HCT116 (cell line): ENCODE measurements around the gene ISYNA1. TPM values are rescaled to one million over a fixed set of nuclear protein-coding genes. Genes with fewer than 3 reads are reported as not detected.

Experiments
- ATAC-seq: fragments of 200-7000 bp; cut with Tn5 transposase; 2 replicates; pipeline ENCODE4 v1.9.1; 2020; ENCODE audit warnings: mild to moderate bottlenecking, moderate library complexity
- BruUV-seq: library from RNA; stranded (reverse); fragments of 400-500 nt; replicated peaks from 2 replicates; lab custom pipeline; 2021; lab: Mats Ljungman, UMichigan
- CTCF ChIA-PET: fragments of 300-600 bp; sonication (Branson Sonifier 250); formaldehyde crosslinking; loops from one replicate; lab custom pipeline; 2021; ENCODE audit warnings: antibody characterized with exemption; lab: Charles Lee
- POLR2A ChIA-PET: fragments of 300-600, 350-600 bp; sonication (Branson Sonifier 250); formaldehyde crosslinking; loops from one replicate; lab custom pipeline; 2021; ENCODE audit warnings: antibody characterized with exemption; lab: Charles Lee
- RAD21 ChIA-PET, 2 experiments: fragments of 300-600 bp; sonication (Branson Sonifier 250); formaldehyde crosslinking; loops; one replicate each; lab custom pipeline; 2023; ENCODE audit warnings: low total read pairs in 2 of 2; ENCODE audit not compliant: uncharacterized antibody in 2 of 2, unreplicated experiment in 2 of 2, low non-redundant PET in 1 of 2; lab: Charles Lee
- DNase-seq: peaks from one replicate; pipeline ENCODE4 v3.0.0-alpha.2; 2010; ENCODE audit warnings: low read depth, low spot score
- H2AFZ ChIP-seq: fragments of 200-600 bp; shearing (Covaris generic), sonication (generic); 2 replicates; pipeline ENCODE4 v1.6.1; 2017; ENCODE audit warnings: low read depth, mixed run types, mixed read lengths, antibody characterized with exemption, low read length; ENCODE audit not compliant: poor library complexity, severe bottlenecking
- H3K27ac ChIP-seq: 2 replicates; pipeline ENCODE4 v1.5.1; 2012; ENCODE audit warnings: low read depth, low read length
- H3K27me3 ChIP-seq: fragments of 200-600 bp; sonication (generic); 2 replicates; pipeline ENCODE4 v1.6.1; 2016; ENCODE audit warnings: mixed run types, low read length, mixed read lengths; ENCODE audit not compliant: insufficient read depth
- H3K36me3 ChIP-seq, 2 experiments: fragments of 200-500 bp in 1 of 2; fragments of 200-600 bp in 1 of 2; sonication (Bioruptor generic) in 1 of 2; sonication (generic) in 1 of 2; 2 replicates each; pipeline versions ENCODE4 v1.5.1 to v1.6.1; 2014 to 2016; ENCODE audit warnings: low read length in 2 of 2, inconsistent platforms in 1 of 2, mixed read lengths in 1 of 2, mixed run types in 1 of 2; ENCODE audit not compliant: insufficient read depth in 2 of 2, control insufficient read depth in 1 of 2
- H3K4me1 ChIP-seq, 2 experiments: fragments of 200-600 bp in 1 of 2; sonication (generic) in 1 of 2; 2 replicates each; pipeline versions ENCODE4 v1.5.1 to v1.6.1; 2012 to 2017; ENCODE audit warnings: low read length in 2 of 2, inconsistent platforms in 1 of 2, mild to moderate bottlenecking in 1 of 2, mixed read lengths in 1 of 2, mixed run types in 1 of 2, moderate library complexity in 1 of 2; ENCODE audit not compliant: insufficient read depth in 2 of 2, control insufficient read depth in 1 of 2
- H3K4me2 ChIP-seq: fragments of 200-600 bp; sonication (generic); 2 replicates; pipeline ENCODE4 v1.6.1; 2017; ENCODE audit warnings: mixed run types, low read length, mixed read lengths
- H3K4me3 ChIP-seq, 2 experiments: fragments of 200-600 bp in 1 of 2; sonication (generic) in 1 of 2; replicated peaks in 1 of 2; 2 replicates each; pipeline ENCODE4 v1.5.1; 2011 to 2016; ENCODE audit warnings: low read length in 2 of 2, control low read depth in 1 of 2, low read depth in 1 of 2, mild to moderate bottlenecking in 1 of 2, mixed read lengths in 1 of 2, mixed run types in 1 of 2
- H3K79me2 ChIP-seq: fragments of 200-600 bp; sonication (generic); 2 replicates; pipeline ENCODE4 v1.6.1; 2017; ENCODE audit warnings: mild to moderate bottlenecking, mixed run types, low read length, moderate library complexity, mixed read lengths; ENCODE audit not compliant: insufficient read depth
- H3K9ac ChIP-seq: fragments of 200-600 bp; sonication (generic); 2 replicates; pipeline ENCODE4 v1.6.1; 2016; ENCODE audit warnings: low read length, mixed read lengths
- H3K9me2 ChIP-seq: fragments of 200-600 bp; sonication (generic), shearing (Covaris generic); 2 replicates; pipeline ENCODE4 v1.6.1; 2017; ENCODE audit warnings: mixed run types, mild to moderate bottlenecking, moderate library complexity; ENCODE audit not compliant: insufficient read depth
- H3K9me3 ChIP-seq, 2 experiments: fragments of 200-500 bp in 1 of 2; fragments of 200-600 bp in 1 of 2; sonication (Bioruptor generic) in 1 of 2; sonication (generic) in 1 of 2; 2 replicates each; pipeline ENCODE4 v1.6.1; 2014 to 2017; ENCODE audit warnings: low read length in 2 of 2, mixed read lengths in 2 of 2, inconsistent platforms in 1 of 2, low read depth in 1 of 2, mild to moderate bottlenecking in 1 of 2, mixed run types in 1 of 2, moderate library complexity in 1 of 2; ENCODE audit not compliant: control insufficient read depth in 1 of 2, insufficient read depth in 1 of 2
- H4K20me1 ChIP-seq: fragments of 200-600 bp; sonication (generic), shearing (Covaris generic); 2 replicates; pipeline ENCODE4 v1.6.1; 2017; ENCODE audit warnings: mixed run types, mild to moderate bottlenecking, moderate library complexity; ENCODE audit not compliant: insufficient read depth
- ATF3 ChIP-seq: IDR thresholded peaks from 2 replicates; pipeline ENCODE4 v1.6.1; 2012
- CBX3 ChIP-seq: IDR thresholded peaks from 2 replicates; pipeline ENCODE4 v1.6.1; 2012; ENCODE audit warnings: low read depth
- CTCF ChIP-seq, 3 experiments: fragments of 200-600 bp in 1 of 3; sonication (generic) in 1 of 3; IDR thresholded peaks in 2 of 3; conservative IDR thresholded peaks in 1 of 3; 2 replicates each; pipeline ENCODE4 v1.5.1; 2012 to 2017; ENCODE audit warnings: low read depth in 2 of 3, low read length in 2 of 3, antibody characterized with exemption in 1 of 3, borderline replicate concordance in 1 of 3, control low read depth in 1 of 3, mild to moderate bottlenecking in 1 of 3, mixed read lengths in 1 of 3, mixed run types in 1 of 3, moderate library complexity in 1 of 3; ENCODE audit not compliant: insufficient read depth in 1 of 3
- EGR1 ChIP-seq: IDR thresholded peaks from 2 replicates; pipeline ENCODE4 v1.6.1; 2012; ENCODE audit warnings: low read depth
- ELF1 ChIP-seq: IDR thresholded peaks from 2 replicates; pipeline ENCODE4 v1.6.1; 2012; ENCODE audit warnings: low read depth, borderline replicate concordance
- EZH2 ChIP-seq: fragments of 200-600 bp; sonication (generic); IDR thresholded peaks from 2 replicates; pipeline ENCODE4 v1.6.1; 2017; ENCODE audit warnings: antibody characterized with exemption, mixed run types
- EZH2phosphoT487 ChIP-seq: fragments of 200-600 bp; IDR thresholded peaks from 2 replicates; pipeline ENCODE4 v1.6.1; 2018; ENCODE audit warnings: antibody characterized with exemption, borderline replicate concordance
- FOSL1 ChIP-seq: IDR thresholded peaks from 2 replicates; pipeline ENCODE4 v1.6.1; 2012; ENCODE audit warnings: low read depth
- JUND ChIP-seq: IDR thresholded peaks from 2 replicates; pipeline ENCODE4 v1.6.1; 2012
- MAX ChIP-seq: IDR thresholded peaks from 2 replicates; pipeline ENCODE4 v1.6.1; 2012
- POLR2A ChIP-seq: IDR thresholded peaks from 2 replicates; pipeline ENCODE4 v1.7.0; 2011; ENCODE audit warnings: borderline replicate concordance; ENCODE audit not compliant: insufficient read depth, insufficient read length; ENCODE audit errors: extremely low read depth
- POLR2AphosphoS5 ChIP-seq: IDR thresholded peaks from 2 replicates; pipeline ENCODE4 v1.6.1; 2011; ENCODE audit warnings: mild to moderate bottlenecking, low read depth, low read length, moderate library complexity
- RAD21 ChIP-seq: IDR thresholded peaks from 2 replicates; pipeline ENCODE4 v1.6.1; 2012; ENCODE audit warnings: low read depth, mild to moderate bottlenecking
- REST ChIP-seq: IDR thresholded peaks from 2 replicates; pipeline ENCODE4 v1.6.1; 2012; ENCODE audit warnings: low read depth
- YY1 ChIP-seq: IDR thresholded peaks from 2 replicates; pipeline ENCODE4 v1.6.1; 2011; ENCODE audit warnings: low read length, low read depth, moderate library complexity, mild to moderate bottlenecking; ENCODE audit not compliant: insufficient replicate concordance; ENCODE audit errors: extremely low read depth
- ZFX ChIP-seq: fragments of 450-650 bp; IDR thresholded peaks from 2 replicates; pipeline ENCODE4 v1.6.1; 2017
- ZNF274 ChIP-seq: fragments of 200-500 bp; sonication (Bioruptor generic); IDR thresholded peaks from 2 replicates; pipeline ENCODE4 v1.6.1; 2014; ENCODE audit warnings: mild to moderate bottlenecking, low read depth, low read length, inconsistent platforms
- intact Hi-C: fragments of 100-400 bp; cut with micrococcal nuclease; formaldehyde crosslinking; loops from 2 replicates; pipeline ENCODE4 v1.10.0; 2022
- total RNA-seq: library from RNA; stranded (reverse); gene quantifications from one replicate; pipeline ENCODE4 v1.2.1, GENCODE V29; 2021; ENCODE audit not compliant: unreplicated experiment

ISYNA1 gene
- total RNA-seq, 1 experiment from 2014 or later: 365 TPM

- POLR2A ChIA-PET: interaction anchor here (0.5 to 5.4 kb wide), 9 partner anchors 25 to 134 kb away, joined by 3 to 45 read pairs (median 4); partner anchors contain the start of genes GDF15, JUND and LSM4
Measured at GRCh38 chr19:18414504-18415177, 23.3 kb downstream of the ISYNA1 start.

More at GRCh38 chr19:18414504-18415177, 23.3 kb downstream of the ISYNA1 start:
- RAD21 ChIA-PET: interaction anchor here in 1 of 2 experiments (0.8 kb wide), 1 partner anchor 297 kb away, joined by 3 read pairs; no protein-coding TSS in a partner anchor
- peak overlapping the region; percentile 98 for H3K27ac ChIP-seq
- no peaks in the 10 kb centered on the region for H3K27me3 ChIP-seq
- peak overlapping the region; percentile 96 for H3K9ac ChIP-seq
- CTCF ChIA-PET: interaction anchor here (1.0 to 2.1 kb wide), 6 partner anchors 13 to 222 kb away, joined by 3 to 16 read pairs (median 4); partner anchors contain the start of genes LSM4 and MPV17L2
- no peaks in the 10 kb centered on the region for H3K9me3 ChIP-seq
- ATAC-seq: no peak
- TF ChIP-seq JUND: no peak
- TF ChIP-seq EGR1: no peak
- no peak for TF ChIP-seq FOSL1
- no peak for TF ChIP-seq CTCF (IDR thresholded peaks at IDR 0.05 in 2 of 3, conservative IDR thresholded peaks at IDR 0.05 in 1 of 3; ENCODE audit: borderline replicate concordance in 1 of 3, insufficient read depth in 1 of 3, low read depth in 2 of 3, low read length in 2 of 3)
- no peak for TF ChIP-seq CBX3
- TF ChIP-seq ELF1: no peak
- no peak for TF ChIP-seq EZH2phosphoT487
- no peak for TF ChIP-seq EZH2
- TF ChIP-seq RAD21: no peak
- TF ChIP-seq REST: no peak
- TF ChIP-seq ATF3: no peak
- no peak for TF ChIP-seq MAX
- peak; percentile 14 for TF ChIP-seq POLR2A
- no peak for TF ChIP-seq ZFX
- TF ChIP-seq POLR2AphosphoS5: peak; percentile 48; the same call in 1 of the 2 replicates
- no peak for TF ChIP-seq YY1
- no peak for TF ChIP-seq ZNF274
- peaks cover 3% of the 10 kb centered on the region; the same call in 1 of the 2 replicates for H3K79me2 ChIP-seq
- no peaks in the 10 kb centered on the region for H4K20me1 ChIP-seq
- peak overlapping the region; percentile 100 for H3K4me2 ChIP-seq
- no peaks in the 10 kb centered on the region for H3K36me3 ChIP-seq
- intact Hi-C loops: no loop called here
- H3K4me3 ChIP-seq: peak overlapping the region; percentile 53 to 92
- no TSS peak for BruUV-seq
- H3K4me1 ChIP-seq: peaks cover 49 to 74% of the 10 kb centered on the region in 2 experiments
- no peak overlapping the region for H2AFZ ChIP-seq
- H3K9me2 ChIP-seq: no peaks in the 10 kb centered on the region
- no peak for DNase-seq
